ENCODE measurements around the gene ENO1. TPM values are rescaled to one million over a fixed set of nuclear protein-coding genes. Genes with fewer than 3 reads are reported as not detected.

Gene ENO1
- total RNA-seq, 1 experiment from 2014 or later, result 2,334 TPM

GRCh38 chr1:8815582-8816151 is 62.8 kb downstream of the ENO1 start:
- H3K36me3 ChIP-seq (ENCODE audit: control insufficient read depth in 1 of 2, insufficient read depth in 2 of 2, low read length in 2 of 2), result no peaks in the 10 kb centered on the region
- H3K27ac ChIP-seq (ENCODE audit: low read depth, low read length), result no peak overlapping the region
- H3K79me2 ChIP-seq (ENCODE audit: insufficient read depth, low read length), result peaks cover 63% of the 10 kb centered on the region
- peak overlapping the region; percentile 83 to 84; a peak in 2 of 4 replicates for H3K4me3 ChIP-seq (replicated peaks in 1 of 2; ENCODE audit: low read depth in 1 of 2, low read length in 2 of 2)
- intact Hi-C loops (cut with micrococcal nuclease), result no loop called here
- no peak for TF ChIP-seq REST (IDR thresholded peaks at IDR 0.05; ENCODE audit: low read depth)
- TF ChIP-seq POLR2AphosphoS5 (IDR thresholded peaks at IDR 0.05; ENCODE audit: low read depth, low read length), result no peak
- no peak for TF ChIP-seq MAX (IDR thresholded peaks at IDR 0.05)
- TF ChIP-seq SIN3A (IDR thresholded peaks at IDR 0.05; ENCODE audit: low read depth), result no peak
- TF ChIP-seq SP1 (IDR thresholded peaks at IDR 0.05; ENCODE audit: low read depth), result no peak
- no peak for TF ChIP-seq EZH2 (IDR thresholded peaks at IDR 0.05)
- TF ChIP-seq CTCF (IDR thresholded peaks at IDR 0.05 in 2 of 3, conservative IDR thresholded peaks at IDR 0.05 in 1 of 3; ENCODE audit: borderline replicate concordance in 1 of 3, insufficient read depth in 1 of 3, low read depth in 2 of 3, low read length in 2 of 3), result no peak
- TF ChIP-seq ELF1 (IDR thresholded peaks at IDR 0.05; ENCODE audit: borderline replicate concordance, low read depth), result no peak
- TF ChIP-seq YY1 (IDR thresholded peaks at IDR 0.05; ENCODE audit: extremely low read depth, insufficient replicate concordance, low read depth, low read length), result no peak
- ChIA-PET RAD21 (ENCODE audit: low non-redundant PET in 1 of 2, low total read pairs in 2 of 2, uncharacterized antibody in 2 of 2, unreplicated experiment in 2 of 2) (interaction anchor here (1.2 to 1.8 kb wide), 2 partner anchors 33 kb away, joined by 3 to 8 read pairs; no protein-coding TSS in a partner anchor), POLR2A (no interaction called here), CTCF (interaction anchor here (1.0 to 1.9 kb wide), 3 partner anchors 10 to 48 kb away, joined by 3 to 14 read pairs (median 10); no protein-coding TSS in a partner anchor)
- no TSS peak for BruUV-seq (replicated peaks)
- H3K9ac ChIP-seq (ENCODE audit: low read length), result peak overlapping the region; percentile 91
- H3K9me2 ChIP-seq (ENCODE audit: insufficient read depth), result no peaks in the 10 kb centered on the region
- ATAC-seq (no peak), DNase-seq (ENCODE audit: low read depth, low spot score) (no peak)
- H3K27me3 ChIP-seq (ENCODE audit: insufficient read depth, low read length), result no peaks in the 10 kb centered on the region
- H2AFZ ChIP-seq (ENCODE audit: low read depth, low read length, poor library complexity, severe bottlenecking), result no peak overlapping the region
- peak overlapping the region; percentile 93 for H3K4me2 ChIP-seq (ENCODE audit: low read length)
- H4K20me1 ChIP-seq (ENCODE audit: insufficient read depth), result no peaks in the 10 kb centered on the region
- peaks cover 11 to 33% of the 10 kb centered on the region in 2 experiments; a peak in 3 of 4 replicates for H3K4me1 ChIP-seq (ENCODE audit: control insufficient read depth in 1 of 2, insufficient read depth in 2 of 2, low read length in 2 of 2)
- no peaks in the 10 kb centered on the region for H3K9me3 ChIP-seq (ENCODE audit: control insufficient read depth in 1 of 2, insufficient read depth in 1 of 2, low read depth in 1 of 2, low read length in 2 of 2)

All from HCT116 (cell line).